Activated T-cell treated with anti-CD3 and anti-CD28 coated beads for 48 hours (primary cell): ENCODE measurements around the gene ANKRD34C.
"Not testable (repeated sequence)": the region's sequence is repeated elsewhere in the genome, so short reads cannot be mapped to it uniquely, and the experiment has no call there.

Experiments used
- DNase-seq: peaks from one replicate; pipeline ENCODE4 v3.0.0-alpha.2; 2020; ENCODE audit warnings: low read depth

ANKRD34C gene

DNA sequence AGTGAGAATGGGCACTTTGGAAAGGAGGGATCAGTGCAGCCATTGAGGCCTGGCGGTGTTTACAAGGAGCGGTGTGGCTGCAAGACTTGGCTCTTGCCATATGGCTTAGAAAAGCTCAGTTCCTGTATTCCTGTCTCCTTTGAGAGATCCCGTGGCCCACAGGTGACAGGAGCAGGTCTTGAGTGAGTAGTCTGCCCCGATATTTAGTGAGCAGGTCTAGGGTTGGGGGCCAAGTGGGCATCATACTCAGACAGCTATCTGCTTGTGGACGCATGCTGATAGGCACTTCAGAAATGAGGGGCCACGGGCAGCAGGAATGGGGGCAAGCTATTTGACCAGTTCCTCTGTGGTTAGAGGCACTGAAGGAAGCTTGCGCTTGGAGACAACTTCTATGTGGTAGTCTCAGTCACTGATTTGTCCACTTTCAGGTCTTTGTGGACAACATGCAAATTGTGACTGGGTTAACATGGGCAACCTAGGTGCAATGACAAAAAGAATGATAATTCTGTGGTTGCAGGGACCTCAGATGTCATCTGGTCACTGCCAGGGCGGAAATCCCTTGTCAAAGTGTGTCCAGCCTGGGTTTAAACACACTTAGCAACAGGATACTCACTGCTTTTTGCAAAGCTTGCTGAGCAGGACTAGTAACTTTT, 29.5 kb downstream of the ANKRD34C start:
- no peak for DNase-seq

DNA sequence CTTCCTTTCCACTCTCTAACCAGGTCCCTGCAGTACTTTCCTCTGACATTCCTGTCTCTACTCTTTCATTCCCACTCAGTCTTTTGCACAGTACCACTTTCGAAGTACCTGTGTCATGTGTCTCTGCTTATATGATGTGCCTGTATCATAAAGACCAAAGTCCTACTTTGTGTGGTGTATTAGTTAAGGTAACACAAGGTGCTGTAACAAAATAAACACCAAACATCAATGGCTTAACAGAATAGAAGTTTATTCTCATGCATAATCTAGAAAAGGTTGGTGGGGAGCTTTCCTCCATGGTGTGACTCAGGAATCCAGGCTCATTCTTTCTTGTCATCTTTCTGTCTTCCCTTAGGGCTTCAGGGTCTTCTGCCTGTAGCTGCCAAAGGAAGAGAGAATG, 31.7 kb downstream of the ANKRD34C start:
- DNase-seq: no peak

DNA sequence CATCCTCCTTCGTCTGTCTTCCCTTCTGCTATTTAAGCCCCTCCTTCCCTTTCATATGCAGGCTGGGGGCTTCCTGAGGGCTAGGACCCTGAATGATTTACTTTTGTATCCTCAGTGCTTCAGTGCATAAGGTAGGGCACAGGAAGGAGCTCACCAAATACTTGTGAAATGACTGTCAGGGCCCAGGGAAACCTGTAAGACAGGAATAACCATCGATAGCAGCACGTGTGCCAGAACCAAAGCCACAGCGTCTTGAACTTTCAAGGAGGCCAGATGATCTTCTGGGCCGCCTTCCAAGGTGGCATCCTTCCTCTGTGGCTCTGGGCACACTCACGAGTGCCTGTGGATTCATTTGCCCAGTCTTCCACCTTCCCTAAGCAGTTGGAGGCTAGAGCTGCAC, 32.3 kb downstream of the ANKRD34C start:
- no peak for DNase-seq

DNA sequence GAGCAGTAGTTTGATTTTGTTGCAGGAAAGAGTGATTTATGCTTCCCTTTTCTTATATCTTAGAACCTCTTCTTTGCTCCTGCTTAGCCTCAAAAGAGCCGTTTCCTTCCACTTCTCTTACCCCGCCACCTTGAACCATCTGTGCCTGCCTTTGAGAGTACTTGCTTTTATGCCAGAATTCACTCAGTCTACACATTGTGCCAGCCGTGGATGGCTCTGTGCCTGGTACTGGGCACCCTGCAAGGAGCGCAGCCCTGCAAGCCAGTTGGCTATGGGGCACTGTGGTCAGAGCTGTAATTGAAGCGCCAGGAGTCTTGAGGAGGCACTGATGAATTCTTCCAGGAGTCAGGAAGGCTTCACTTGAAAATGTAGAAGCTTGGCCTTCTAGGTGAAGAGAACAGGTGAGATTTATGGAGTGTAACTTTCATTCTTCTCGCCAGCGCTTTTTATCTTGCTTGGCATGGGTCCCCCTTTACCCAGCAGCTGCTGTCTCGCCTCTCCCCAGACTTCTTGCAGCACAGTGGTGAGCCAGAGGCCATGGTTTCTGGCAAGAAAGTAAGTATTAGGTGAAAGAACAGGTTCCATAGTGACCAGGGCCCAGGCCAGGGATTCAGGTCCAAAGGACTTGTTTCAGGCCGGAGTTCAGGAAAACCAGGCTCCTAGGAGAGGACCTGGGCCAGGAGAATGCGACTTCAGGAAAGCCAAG, 33.3 kb downstream of the ANKRD34C start:
- no peak for DNase-seq

DNA sequence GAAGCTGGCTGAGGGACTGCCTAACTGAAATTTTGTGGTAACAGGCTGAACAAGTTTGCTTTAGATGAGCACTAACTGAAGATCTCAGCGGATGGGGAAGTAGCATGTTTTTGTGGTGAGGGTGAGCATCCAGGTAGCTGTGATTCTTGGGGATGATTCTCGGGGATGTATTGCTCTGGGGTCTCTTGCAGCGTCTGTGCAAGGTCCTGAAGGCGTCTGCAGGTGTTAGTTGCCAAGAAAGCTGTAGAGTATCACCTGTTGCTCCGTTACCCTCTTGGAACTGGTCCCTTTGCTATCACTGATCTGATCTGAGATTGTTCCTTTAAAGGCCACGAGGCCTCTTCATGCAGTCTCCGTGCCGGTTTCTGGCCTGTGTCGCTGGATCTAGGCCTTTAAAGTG, 34.3 kb downstream of the ANKRD34C start:
- no peak for DNase-seq

DNA sequence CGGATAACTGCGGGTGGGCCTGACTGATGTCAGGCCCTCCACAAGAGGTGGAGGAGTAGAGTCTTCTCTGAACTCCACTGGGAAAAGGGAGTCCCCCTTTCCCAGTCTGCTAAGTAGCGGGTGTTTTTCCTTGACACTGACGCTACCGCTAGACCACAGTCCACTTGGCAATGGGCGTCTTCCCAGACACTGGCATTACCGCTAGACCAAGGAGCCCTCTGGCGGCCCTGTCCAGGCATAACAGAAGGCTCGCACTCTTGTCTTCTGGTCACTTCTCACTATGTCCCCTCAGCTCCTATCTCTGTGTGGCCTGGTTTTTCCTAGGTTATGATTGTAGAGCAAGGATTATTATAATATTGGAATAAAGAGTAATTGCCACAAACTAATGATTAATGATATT, 37.5 kb downstream of the ANKRD34C start:
- not testable (repeated sequence) for DNase-seq

DNA sequence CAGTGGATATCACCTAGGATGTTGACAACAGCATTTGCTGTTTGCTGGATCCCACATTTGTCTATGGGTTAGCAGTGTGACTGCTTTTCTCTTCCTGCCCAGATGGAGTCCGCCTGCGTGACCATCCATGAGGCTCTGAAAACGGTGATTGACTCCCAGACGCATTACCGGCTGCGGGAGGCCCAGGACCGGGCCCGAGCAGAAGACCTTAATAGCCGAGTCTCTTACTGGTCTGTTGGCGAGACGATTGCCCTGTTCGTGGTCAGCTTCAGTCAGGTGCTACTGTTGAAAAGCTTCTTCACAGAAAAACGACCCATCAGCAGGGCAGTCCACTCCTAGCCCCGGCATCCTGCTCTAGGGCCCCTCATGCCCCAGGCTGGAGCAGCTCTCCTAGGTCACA, 39.4 kb downstream of the ANKRD34C start:
- no peak for DNase-seq

DNA sequence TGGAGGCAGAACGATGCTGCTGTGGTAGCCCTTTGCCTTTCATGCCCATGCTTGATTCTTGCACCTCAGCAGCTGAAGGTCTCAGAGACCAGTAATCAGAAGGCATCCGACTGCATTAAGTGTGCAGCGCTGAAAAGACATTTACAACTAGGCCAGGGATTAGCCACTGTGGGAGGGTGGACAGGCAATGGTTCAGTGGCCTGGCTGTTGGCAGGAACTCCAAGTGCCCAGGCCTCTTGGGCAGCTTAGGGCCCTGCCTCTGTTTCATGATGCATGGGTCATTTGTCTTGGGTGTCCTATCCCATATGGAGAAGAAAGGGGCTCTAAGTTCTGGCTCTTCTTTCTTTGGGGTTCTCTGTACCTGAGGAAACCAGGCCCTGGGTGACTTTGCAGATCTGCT, 39.8 kb downstream of the ANKRD34C start:
- DNase-seq: no peak

DNA sequence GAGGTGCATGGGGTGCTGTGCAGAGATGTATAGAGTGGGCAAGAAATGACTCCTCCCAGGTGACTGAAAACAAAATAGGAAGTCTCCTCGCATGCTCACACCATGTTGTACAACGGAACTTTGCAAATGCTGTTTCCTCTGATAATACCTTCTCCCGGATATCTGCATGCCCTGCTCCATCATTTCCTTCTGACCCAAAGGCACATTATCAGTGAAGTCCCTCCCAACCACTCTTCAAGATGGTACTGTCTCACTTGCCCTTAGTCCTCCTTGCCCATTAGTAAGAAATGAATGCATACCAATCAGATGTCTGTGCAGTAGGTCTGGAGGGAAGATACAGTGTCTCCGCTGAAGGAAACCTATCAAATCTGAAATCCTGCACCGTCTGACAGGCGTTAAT, 40.4 kb downstream of the ANKRD34C start:
- no peak for DNase-seq

DNA sequence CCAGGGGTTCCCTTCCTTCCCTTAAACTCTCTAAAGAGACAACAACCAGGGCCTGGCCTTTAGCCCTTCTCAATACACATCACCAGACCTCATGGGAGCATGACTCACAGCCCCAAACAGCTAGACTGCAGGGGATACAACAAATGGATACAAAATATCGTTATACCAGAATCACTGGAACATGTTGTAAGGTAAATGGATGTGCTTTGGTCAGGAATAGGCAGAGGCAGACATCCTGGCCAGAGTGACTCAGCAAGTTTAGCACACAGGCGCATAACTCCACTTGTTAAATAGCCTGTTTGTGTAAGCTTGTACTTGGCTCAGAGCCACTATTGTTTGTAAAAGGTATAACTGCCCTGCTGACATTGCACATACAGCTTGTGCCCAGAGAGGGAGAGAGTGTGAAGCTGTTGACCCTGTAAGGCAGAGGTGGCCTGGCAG, 46.7 kb downstream of the ANKRD34C start:
- DNase-seq: no peak
